ENCODE results near the gene PRSS48.

Gene PRSS48

GRCh38 chr4:151325949-151326246 is 48.9 kb downstream of the PRSS48 start:
- H4K20me1 ChIP-seq (ENCODE audit: insufficient read depth, low read length, poor library complexity, severe bottlenecking) = no peaks in the 10 kb centered on the region
- H3K4me3 ChIP-seq (ENCODE audit: low read length, poor library complexity, severe bottlenecking) = no peak overlapping the region
- no peaks in the 10 kb centered on the region for H3K9me3 ChIP-seq (ENCODE audit: insufficient read depth, low read depth, low read length)
- H3K9ac ChIP-seq (ENCODE audit: low read depth, low read length, poor library complexity, severe bottlenecking) = no peak overlapping the region
- H3K79me2 ChIP-seq (ENCODE audit: insufficient read depth, low read length) = no peaks in the 10 kb centered on the region
- no peaks in the 10 kb centered on the region for H3K4me1 ChIP-seq (ENCODE audit: insufficient read depth, low read length, poor library complexity, severe bottlenecking)
- no peaks in the 10 kb centered on the region for H3F3A ChIP-seq (ENCODE audit: low read depth)
- TF ChIP-seq CTCF (conservative IDR thresholded peaks at IDR 0.05; ENCODE audit: low read length) (no peak), EZH2phosphoT487 (IDR thresholded peaks at IDR 0.05; ENCODE audit: borderline replicate concordance) (no peak)
- H3K4me2 ChIP-seq (ENCODE audit: low read depth, low read length, poor library complexity, severe bottlenecking) = no peak overlapping the region
- H2AFZ ChIP-seq (ENCODE audit: low read length) = no peak overlapping the region
- H3K36me3 ChIP-seq (ENCODE audit: insufficient read depth, low read length) = no peaks in the 10 kb centered on the region
- no peaks in the 10 kb centered on the region for H3K27me3 ChIP-seq (ENCODE audit: insufficient read depth, low read length, poor library complexity, severe bottlenecking)
- no peaks in the 10 kb centered on the region for H3K9me2 ChIP-seq (replicated peaks; ENCODE audit: low read depth, low read length)

GRCh38 chr4:151329217-151330007 is 52.5 kb downstream of the PRSS48 start:
- peaks cover 8% of the 10 kb centered on the region for H3K4me1 ChIP-seq (ENCODE audit: insufficient read depth, low read length, poor library complexity, severe bottlenecking)
- H3K9me3 ChIP-seq (ENCODE audit: insufficient read depth, low read depth, low read length) = no peaks in the 10 kb centered on the region
- H3K9ac ChIP-seq (ENCODE audit: low read depth, low read length, poor library complexity, severe bottlenecking) = no peak overlapping the region
- no peaks in the 10 kb centered on the region for H3K79me2 ChIP-seq (ENCODE audit: insufficient read depth, low read length)
- no peak overlapping the region for H2AFZ ChIP-seq (ENCODE audit: low read length)
- TF ChIP-seq CTCF (conservative IDR thresholded peaks at IDR 0.05; ENCODE audit: low read length) (no peak), EZH2phosphoT487 (IDR thresholded peaks at IDR 0.05; ENCODE audit: borderline replicate concordance) (no peak)
- H3K4me2 ChIP-seq (ENCODE audit: low read depth, low read length, poor library complexity, severe bottlenecking) = no peak overlapping the region
- H3K4me3 ChIP-seq (ENCODE audit: low read length, poor library complexity, severe bottlenecking) = no peak overlapping the region
- no peaks in the 10 kb centered on the region for H3K27me3 ChIP-seq (ENCODE audit: insufficient read depth, low read length, poor library complexity, severe bottlenecking)
- no peaks in the 10 kb centered on the region for H4K20me1 ChIP-seq (ENCODE audit: insufficient read depth, low read length, poor library complexity, severe bottlenecking)
- no peaks in the 10 kb centered on the region for H3K36me3 ChIP-seq (ENCODE audit: insufficient read depth, low read length)
- no peaks in the 10 kb centered on the region for H3K9me2 ChIP-seq (replicated peaks; ENCODE audit: low read depth, low read length)
- no peaks in the 10 kb centered on the region for H3F3A ChIP-seq (ENCODE audit: low read depth)

GRCh38 chr4:151331276-151332042 is 54.5 kb downstream of the PRSS48 start:
- Histone ChIP-seq H3K9me2 (replicated peaks; ENCODE audit: low read depth, low read length) (no peaks in the 10 kb centered on the region), H3K4me2 (ENCODE audit: low read depth, low read length, poor library complexity, severe bottlenecking) (no peak overlapping the region), H3K9me3 (ENCODE audit: insufficient read depth, low read depth, low read length) (no peaks in the 10 kb centered on the region), H3K79me2 (ENCODE audit: insufficient read depth, low read length) (no peaks in the 10 kb centered on the region), H3K4me1 (ENCODE audit: insufficient read depth, low read length, poor library complexity, severe bottlenecking) (peaks cover 8% of the 10 kb centered on the region), H4K20me1 (ENCODE audit: insufficient read depth, low read length, poor library complexity, severe bottlenecking) (no peaks in the 10 kb centered on the region), H3K9ac (ENCODE audit: low read depth, low read length, poor library complexity, severe bottlenecking) (no peak overlapping the region), H2AFZ (ENCODE audit: low read length) (no peak overlapping the region), H3K36me3 (ENCODE audit: insufficient read depth, low read length) (no peaks in the 10 kb centered on the region), H3K27me3 (ENCODE audit: insufficient read depth, low read length, poor library complexity, severe bottlenecking) (no peaks in the 10 kb centered on the region), H3F3A (ENCODE audit: low read depth) (no peaks in the 10 kb centered on the region), H3K4me3 (ENCODE audit: low read length, poor library complexity, severe bottlenecking) (no peak overlapping the region)
- no peak for TF ChIP-seq EZH2phosphoT487 (IDR thresholded peaks at IDR 0.05; ENCODE audit: borderline replicate concordance)
- TF ChIP-seq CTCF (conservative IDR thresholded peaks at IDR 0.05; ENCODE audit: low read length) = no peak
